GM21515 (cell line): ENCODE data around the gene PSMD7.
A peak's percentile ranks its signal among the peaks of the same experiment; 100 is the strongest.

Experiments
- ATAC-seq: cut with Tn5 transposase; IDR thresholded peaks from one replicate; pipeline ENCODE4 v1.9.1; 2021; ENCODE audit not compliant: unreplicated experiment

PSMD7 gene

DNA sequence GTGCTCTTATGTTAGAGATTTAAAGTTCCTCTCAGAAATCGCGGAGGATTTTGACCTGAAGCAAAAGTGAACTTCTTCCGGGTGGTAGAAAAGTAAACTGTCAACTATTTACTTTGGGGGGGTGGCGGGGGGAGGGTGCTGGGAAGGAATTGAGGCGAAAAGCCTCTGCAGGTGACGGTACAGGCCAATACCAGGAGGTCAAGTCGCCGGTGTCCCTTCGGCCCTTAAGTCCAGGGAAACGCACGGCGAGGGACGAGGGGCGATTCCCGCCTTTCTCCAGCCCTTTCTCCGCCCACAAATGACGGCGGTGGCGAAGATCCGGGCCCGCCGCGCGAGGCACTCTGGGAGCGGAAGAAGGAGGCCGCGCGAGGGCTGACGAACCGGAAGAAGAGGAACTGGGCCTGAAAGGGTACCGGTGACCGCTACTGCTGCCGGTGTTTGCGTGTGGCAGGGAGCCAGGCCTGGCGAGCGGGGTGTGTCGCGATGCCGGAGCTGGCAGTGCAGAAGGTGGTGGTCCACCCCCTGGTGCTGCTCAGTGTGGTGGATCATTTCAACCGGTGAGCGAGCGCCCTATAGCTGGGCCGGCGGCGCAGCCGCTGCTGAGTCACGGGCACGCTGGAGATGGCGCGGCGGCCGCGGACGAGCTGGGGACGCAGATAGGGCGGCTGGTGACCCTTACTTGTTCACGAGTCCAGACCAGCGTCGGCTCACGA, at the start of gene PSMD7:
PSMD7 (plus strand) TSS at position 383 of the 713 bp plus-strand sequence; CDS start at position 484, 101 bp downstream.
- ATAC-seq = peak; percentile 94

DNA sequence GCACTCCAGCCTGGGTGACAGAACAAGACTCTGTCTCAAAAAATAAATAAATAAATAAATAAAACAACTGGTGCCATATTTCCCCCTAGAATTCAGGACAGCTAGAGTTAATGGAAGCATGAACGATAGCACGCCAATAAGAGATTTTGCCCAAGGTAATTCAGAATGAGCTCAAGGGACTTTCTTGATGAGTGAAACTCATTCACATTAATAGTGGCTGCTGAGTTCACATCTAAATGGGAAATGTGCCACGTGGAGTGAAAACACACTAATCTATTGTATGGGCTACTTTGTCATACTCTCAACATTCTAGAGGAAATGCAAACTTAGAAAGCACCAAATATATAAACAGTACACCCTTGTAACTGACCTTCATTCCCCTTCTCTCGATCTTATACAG, 47.4 kb upstream of the PSMD7 start:
- ATAC-seq = no peak

DNA sequence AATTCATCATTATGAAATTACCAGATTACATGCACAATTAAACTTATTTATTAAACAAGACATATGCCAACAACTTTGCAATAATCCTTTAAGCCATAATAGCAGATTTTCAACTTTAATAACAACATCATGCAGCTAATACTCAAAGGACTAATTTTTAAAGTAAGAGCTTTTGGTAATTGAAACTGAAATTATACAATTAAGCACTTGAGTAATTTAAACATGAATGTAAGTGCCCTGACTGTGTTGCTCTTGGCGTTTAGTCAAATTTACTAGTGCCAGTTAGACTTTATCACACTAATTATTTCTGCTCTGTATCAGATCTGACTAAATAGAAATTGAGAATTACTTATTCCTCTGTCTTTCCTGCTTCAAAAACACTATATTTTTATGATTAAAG, 46.8 kb upstream of the PSMD7 start:
- ATAC-seq = no peak

DNA sequence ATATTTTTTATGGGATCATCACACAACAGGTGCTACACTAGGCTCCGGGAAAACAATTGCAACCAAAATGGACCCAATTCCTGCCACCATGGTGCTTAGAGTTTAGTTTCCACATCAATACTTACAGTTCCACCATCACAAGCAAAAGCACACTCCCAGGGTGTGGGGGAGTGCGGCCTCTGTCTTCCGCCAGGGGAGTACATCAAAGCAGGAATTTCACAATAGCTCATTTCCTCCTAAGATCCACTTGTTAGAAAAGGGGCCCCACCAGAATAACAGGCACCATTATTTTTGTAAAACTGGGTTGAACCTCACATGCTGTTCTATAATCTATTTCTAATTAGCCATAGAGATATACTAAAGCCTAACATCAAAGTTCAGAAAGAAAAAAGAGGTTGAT, 44.3 kb upstream of the PSMD7 start:
- no peak for ATAC-seq

DNA sequence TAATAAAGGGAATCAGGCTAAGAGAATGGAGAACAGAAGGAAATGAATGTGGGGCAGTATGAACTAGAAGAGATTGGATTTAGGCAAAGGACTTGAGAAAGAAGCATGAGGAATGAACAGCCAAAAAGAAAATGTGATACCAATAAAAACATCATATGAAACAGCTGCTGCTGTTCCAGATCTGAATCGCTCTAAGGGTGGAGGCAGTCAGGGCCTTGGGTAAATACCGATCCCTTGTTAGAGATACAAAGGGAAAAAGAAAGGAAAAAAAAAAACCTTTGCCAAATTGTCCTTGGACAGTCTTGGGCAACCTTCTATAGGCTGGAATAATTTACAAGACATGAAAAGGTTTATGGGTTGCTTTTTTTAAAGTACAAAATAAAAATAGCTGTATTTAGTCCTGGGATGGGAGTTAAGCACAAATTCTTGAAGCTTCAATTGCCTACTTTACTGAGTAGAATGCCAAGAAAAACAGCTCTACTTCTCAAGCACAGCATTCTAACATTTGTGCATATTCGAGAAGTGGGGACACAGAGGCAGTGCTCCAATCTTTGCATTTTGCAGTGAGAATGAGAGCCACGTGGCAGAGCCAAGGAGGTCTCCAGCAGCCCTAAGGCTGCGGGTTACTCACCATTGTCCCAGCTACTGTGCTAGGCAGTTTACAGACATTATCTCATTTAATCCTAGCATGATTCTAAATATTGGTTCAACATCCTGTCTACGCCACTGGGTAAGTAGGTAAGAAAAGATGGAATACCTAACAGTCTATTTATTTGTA, 43.3 kb upstream of the PSMD7 start:
- no peak for ATAC-seq

DNA sequence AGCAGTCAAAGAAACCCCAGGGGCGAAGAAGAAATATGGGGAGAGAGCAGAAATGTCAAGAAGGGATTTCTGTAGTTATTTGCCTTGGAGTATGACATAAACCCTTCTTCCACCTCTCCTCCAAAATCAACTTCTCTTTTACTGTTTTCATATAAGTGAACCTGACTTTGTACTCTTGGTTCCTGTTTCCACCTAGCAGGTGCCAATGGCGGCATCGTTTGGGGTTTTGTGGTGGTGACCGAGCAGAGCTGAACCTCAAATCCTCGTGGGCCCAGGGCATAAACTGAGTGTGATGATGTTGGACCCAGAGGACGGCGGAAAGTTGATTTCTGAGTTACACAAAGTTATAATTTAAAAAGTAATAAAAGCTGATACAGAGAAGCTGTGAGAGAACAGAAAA, 39.6 kb upstream of the PSMD7 start:
- ATAC-seq = no peak

DNA sequence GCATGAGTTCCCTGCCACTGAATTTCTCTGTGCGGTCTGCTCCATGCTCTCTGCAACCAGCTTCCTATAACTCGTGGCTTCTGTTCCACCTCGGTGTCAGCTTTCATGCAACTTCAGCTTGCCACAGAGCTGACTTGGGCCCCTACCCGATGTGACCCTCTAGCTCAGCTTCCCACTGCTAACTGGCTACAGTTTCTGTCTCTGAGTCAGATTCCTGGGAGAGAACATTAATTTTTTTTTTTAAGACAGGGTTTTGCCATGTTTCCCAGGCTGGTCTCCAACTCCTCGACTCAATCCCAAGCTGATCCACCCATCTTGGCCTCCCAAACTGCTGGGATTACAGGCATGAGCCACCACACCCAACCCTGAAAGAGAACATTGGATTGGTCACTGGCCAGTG, 35.5 kb upstream of the PSMD7 start:
- no peak for ATAC-seq

DNA sequence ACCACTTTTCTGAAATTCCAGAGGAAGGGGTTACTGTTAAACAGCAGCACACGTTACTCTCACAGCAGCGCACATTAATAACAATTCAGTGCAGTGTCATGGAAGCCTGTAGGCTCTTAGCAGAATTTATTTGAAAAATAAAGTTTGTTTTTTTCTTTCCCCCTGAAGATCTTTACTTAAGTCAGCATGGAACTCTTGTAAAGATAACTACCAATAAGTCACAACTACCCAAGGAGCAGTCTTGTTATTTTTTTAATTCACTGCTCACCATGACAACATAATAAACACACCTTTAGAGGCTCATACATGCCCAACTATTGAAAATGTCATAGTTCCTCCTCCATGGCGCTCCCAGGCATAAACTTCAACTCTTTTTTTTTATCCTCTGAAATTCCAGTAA, 31.8 kb upstream of the PSMD7 start:
- ATAC-seq = no peak

DNA sequence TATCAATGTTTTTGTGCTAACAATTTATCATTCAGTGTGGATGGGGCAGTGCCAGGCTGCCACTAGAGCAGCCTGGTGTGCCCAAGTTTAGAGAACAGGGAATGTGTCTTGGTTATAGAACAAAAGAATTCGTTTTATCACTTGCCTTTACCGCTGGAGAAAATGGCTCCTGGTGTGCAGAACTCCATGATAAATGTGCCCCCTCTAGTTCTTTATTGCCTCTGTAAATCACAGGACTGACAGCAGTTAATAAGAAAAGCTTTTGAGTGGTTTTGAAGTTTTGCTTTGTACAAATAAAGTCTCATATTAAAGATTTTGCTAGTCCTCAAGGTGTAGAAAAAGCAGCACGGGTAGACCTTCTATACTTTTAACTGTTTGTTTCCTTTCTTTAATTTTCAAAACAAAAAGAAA, 28.2 kb upstream of the PSMD7 start:
- ATAC-seq = no peak

DNA sequence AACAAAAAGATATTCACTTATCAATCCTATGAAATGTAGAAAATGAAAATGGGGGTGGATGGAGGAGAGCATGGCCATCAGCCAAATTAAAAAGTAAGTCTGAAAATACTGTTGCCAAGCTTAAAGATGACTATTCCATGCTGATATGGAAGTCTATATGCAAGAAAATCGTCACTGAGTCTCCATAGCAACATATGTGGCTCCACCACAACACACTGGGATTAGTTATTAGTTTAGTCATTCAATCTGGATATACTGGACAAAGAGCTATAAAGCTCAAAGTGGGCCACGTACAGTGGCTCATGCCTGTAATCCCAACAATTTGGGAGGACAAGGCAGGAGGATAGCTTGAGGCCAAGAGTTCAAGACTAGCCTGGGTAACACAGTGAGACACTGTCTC, 24.7 kb upstream of the PSMD7 start:
- ATAC-seq = no peak

DNA sequence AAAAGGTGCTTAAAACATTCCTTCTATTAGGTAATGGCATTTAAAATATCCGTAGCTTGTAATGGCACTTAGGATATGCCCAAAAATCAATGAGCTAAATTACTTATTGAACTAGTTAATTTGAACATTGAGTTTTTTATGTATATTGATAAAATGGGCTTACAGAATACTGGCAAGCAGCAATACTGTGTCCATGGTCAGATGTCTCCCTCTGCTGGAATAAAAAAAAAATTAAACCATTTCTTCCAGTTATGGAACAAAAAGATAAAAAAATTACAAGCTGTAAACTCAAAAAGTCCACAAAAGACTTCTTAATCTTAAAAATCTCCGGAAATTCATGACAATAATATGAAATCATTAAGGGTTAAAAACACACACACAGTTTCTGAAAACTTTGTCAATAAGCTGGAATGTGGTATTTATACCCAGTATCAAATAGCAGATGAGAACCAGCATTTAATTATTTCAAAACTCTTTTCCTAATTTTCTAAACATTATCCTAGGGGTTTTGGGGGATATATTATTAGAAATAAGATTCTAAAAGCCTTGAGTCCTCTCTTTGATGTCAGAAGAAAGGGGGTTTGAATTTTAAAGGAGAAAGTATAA, 21.5 kb upstream of the PSMD7 start:
- no peak for ATAC-seq

DNA sequence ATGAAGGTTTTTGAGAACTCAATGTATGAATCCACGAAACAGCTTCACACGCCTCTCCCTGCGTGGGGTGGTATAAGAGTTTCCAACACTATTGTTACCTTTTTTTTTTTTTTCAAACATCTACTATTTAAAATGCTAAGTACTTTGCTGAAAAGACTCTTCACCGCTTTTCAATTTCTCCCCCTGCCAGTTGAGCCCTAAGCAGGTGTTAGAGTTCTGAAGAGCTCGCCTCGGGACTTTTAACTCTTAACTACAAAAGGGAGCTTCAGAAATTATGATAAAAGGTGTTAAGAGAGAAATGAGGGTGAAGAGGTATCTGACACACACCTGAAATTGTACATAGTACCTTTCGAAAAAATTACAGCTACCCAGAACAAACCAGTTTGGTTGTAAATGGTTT, 20.9 kb upstream of the PSMD7 start:
- ATAC-seq = no peak

DNA sequence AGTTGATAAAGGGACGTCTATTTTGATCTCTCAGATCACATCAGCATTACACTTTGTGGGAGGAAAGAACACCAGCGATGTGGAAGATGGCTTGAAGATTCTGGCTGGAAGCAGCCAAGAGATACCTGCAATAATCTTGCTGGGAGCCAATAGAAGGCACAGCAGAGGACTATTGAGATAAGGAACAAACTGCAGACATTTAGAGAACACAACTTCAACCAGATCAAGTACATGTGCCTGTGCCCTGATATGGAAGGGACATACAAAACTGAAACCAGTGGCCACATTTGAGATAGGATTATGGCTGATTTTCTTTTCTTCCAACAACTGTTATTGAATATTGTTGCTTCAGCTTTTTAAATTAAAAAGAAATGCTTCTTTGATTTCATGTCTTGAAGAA, 18.6 kb upstream of the PSMD7 start:
- ATAC-seq = no peak

DNA sequence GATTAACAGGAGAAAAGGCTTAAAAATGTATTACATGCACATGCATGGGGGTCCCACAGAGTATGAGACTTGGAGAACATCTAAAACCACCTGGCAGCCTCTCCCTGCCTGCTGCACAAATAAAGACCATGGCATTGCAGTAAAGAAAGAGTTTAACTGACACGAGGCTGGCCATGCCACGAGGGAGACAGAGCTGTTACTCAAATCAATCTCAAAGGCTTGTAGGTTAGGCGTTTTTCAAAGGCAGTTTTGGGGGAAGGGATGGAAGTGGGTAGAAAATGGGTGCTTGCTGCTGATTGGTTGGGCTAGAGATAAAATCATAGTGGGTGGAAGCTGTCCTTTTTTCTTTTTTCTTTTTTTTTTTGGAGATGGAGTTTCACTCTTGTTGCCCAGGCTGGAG, 17.3 kb upstream of the PSMD7 start:
- ATAC-seq = no peak

DNA sequence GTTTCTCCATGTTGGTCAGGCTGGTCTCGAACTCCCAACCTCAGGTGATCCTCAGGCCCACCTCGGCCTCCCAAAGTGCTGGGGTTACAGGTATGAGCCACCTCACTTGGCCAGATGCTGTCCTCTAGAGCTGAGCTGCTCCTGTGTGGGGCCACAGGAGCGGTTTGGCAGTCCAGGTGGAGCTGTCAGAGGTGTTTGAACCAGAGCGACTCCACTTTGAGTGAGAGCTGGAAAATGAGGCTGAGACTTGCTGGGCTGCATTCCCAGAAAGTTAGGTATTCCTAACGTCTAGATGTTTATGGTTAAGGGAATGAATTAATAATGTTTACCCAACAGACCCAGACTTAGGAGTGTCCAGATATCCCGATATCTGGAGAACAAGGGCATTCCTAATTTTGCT, 16.8 kb upstream of the PSMD7 start:
- no peak for ATAC-seq

DNA sequence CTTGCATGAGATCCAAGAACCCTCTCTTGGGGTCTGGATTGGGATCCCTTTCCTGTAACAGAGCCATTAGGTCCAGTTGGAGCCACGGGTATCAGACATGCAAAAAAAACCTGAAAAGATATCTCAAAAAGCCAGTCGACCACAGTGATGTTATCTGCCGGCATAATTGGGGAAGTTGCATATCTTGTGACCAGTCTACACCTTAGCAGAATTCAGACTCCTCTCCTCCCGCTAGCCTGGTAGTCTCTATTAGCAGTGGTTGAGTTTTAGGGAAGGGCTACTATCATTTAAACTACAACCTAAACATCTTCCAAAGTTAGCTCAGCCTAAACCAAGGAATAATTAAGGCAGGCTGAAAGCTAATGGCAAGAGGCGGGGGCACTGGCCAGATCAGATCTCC, 16.2 kb upstream of the PSMD7 start:
- ATAC-seq = no peak

DNA sequence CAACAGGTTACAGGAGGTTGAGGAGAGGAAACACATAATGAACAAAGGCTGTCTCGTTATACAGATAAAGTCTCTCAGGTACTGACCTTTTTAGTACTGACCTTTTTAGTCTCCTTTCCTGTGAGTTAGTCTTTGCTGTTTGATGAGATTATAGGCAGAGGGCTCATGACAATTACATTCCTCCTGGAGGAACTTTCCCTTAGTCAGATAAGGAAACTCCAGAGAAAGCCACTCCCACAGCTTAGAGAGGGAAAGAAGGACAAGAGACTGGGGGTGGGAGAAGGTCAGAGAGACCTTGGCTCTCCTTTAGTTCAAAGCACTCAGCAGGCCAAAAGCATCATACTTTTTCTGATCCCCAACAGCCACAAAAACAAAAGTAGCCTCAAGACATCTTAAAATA, 15.3 kb upstream of the PSMD7 start:
- ATAC-seq = no peak

DNA sequence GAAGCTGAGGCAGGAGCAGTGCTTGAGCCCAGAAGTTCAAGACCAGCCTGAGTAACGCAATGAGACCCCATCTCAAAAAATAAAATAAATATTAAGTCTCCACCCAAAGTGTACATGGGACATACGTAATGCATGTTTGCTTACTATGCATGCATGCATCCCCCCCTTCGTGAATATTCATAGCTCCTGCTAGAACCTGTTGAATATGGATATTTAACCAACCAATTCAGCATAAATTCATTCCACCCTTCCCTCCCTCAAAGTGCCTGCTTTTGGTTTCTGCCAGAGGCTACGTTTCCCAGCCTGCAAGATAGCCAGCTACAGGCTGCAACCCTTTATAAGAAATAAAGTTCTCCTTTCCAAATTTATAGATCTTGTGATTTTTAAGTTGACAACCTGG, 12.9 kb upstream of the PSMD7 start:
- ATAC-seq = no peak

DNA sequence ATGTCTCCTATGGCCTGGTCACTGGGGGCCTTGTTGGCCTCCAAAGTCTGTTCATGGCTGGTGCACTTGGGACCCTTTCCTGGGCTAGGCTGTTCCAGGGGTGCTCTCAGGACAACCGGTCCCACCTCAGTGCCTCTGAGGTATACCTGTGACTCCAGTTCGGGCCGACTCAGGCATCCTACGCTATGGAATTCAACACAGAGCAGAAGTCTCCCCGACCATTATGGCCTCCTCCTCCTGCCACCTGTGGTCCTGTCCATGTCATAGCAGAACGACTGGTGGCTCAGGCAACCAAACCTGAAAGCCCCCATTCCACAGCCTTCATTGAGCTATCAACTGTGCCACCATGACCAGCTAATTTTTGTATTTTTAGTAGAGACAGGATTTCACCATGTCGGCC, 8.5 kb upstream of the PSMD7 start:
- ATAC-seq = no peak

DNA sequence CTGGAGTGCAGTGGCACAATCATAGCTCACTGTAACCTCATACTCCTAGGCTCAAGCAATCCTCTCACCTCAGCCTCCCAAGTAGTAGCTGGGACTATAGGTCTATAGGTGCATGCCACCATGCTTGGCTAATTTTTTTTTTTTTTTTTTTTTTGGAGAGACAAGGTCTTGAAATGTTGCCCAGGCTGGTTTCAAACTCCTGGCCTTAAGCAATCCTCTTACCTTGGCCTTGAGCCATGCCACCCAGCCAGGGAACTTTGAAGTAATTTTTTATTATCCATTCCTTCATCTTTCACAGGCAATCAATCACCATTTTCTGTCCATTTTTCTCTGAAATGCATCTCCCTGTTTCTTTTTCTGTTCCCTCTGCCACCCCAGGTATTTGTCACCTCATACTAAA, 6.3 kb upstream of the PSMD7 start:
- ATAC-seq = no peak

DNA sequence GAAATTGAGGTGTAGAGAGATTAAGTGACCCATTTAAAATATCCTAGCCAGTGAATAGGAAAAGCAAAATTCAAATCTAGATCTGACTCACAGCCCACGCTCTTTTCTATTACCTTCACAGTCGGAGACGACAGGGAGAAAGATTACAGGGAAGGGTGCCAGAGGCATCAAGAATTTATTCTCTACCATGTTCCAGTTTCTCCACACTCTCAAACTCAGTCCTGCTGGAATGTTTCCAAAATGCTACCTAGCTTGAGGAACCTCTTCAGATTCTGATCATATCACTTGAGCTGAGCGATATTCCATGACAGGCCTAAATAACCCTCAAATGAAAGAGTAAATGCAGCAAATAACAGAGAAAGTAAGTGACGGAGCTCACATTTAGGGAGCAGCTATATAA, 5.4 kb upstream of the PSMD7 start:
- no peak for ATAC-seq

DNA sequence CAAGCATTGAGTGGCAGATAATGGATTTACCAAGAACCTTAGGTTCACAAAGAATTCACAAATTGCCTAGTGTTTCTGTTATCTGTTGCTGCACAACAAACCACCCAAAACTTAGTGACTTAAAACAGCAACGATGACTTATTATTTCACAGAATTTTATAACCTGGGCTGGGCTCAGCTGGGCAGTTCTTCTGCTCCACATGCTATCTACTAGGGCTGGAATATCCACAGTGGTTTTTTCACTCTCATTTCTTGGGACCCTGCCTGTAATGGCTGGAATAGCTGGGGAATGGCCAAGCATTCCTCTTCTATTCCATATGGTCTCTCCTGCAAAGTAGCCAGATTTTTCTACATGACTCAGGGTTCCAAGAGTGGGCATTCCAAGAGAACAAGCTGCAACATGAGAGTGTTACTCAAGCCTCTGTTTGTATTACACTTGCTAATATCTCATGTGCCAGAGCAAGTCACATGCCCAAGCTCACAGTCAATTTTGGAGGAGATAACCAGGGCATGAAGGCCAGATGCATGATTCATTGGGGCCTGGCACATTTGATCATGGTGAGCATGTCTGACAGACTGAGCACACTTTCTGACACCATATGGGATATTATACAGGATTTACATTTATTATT, 4.9 kb upstream of the PSMD7 start:
- ATAC-seq = no peak
